ENCODE data around the gene MYBBP1A. TPM values are rescaled to one million over a fixed set of nuclear protein-coding genes. Genes with fewer than 3 reads are reported as not detected.

The MYBBP1A gene
- total RNA-seq, 4 donors from 2014 or later: 73.4 to 127 (median 83.8) TPM

DNA sequence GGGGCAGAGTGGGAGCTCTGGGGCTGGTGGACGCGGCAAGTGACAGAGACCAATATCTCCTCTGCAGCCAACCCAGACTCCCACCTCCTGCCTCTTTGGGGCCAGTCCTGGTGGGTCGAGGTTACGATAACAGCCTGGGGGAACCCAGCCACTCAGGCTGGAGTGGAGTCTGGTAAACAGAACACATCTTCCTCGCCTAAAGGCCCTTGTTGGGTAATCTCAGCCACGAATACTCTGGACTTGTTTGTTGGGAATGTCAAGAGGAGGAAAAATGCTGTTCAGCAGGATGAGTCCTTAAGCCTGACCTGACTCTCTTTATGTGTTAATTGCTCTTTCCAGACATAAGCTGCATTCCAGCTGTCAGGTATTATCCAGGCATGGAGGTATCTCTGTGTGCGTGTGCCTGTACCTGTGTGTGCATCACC is 64.5 kb downstream of the MYBBP1A start:
- Histone ChIP-seq H3K27me3 (no peaks in the 10 kb centered on the region), H3K4me3 (no peak overlapping the region), H3K36me3 (no peaks in the 10 kb centered on the region), H3K9me3 (no peaks in the 10 kb centered on the region), H3K27ac (no peak overlapping the region), H3K4me1 (no peaks in the 10 kb centered on the region)
- no peak for DNase-seq (ENCODE audit: low spot score in 2 of 2)
- 50% methylated on average over 4 of the region's 7 CpGs for WGBS
- TF ChIP-seq POLR2A (IDR thresholded peaks at IDR 0.05): no peak
- no peak for TF ChIP-seq POLR2AphosphoS5 (IDR thresholded peaks at IDR 0.05)
- TF ChIP-seq CTCF (IDR thresholded peaks at IDR 0.05): no peak
- no peak for TF ChIP-seq EP300 (IDR thresholded peaks at IDR 0.05)

- H3K4me3 ChIP-seq: no peak overlapping the region
- TF ChIP-seq CTCF (IDR thresholded peaks at IDR 0.05): no peak
- no peak for TF ChIP-seq POLR2AphosphoS5 (IDR thresholded peaks at IDR 0.05)
- TF ChIP-seq EP300 (IDR thresholded peaks at IDR 0.05): no peak
- no peak for TF ChIP-seq POLR2A (IDR thresholded peaks at IDR 0.05)
- WGBS: 83% methylated on average over 8 of the region's 9 CpGs
- H3K36me3 ChIP-seq: no peaks in the 10 kb centered on the region
- H3K9me3 ChIP-seq: no peaks in the 10 kb centered on the region
- no peaks in the 10 kb centered on the region for H3K27me3 ChIP-seq
- no peak for DNase-seq (ENCODE audit: low spot score in 2 of 2)
- H3K27ac ChIP-seq: no peak overlapping the region
- H3K4me1 ChIP-seq: no peaks in the 10 kb centered on the region
These were observed 65.0 kb downstream of the MYBBP1A start for GRCh38 chr17:4490109-4490591.

DNA sequence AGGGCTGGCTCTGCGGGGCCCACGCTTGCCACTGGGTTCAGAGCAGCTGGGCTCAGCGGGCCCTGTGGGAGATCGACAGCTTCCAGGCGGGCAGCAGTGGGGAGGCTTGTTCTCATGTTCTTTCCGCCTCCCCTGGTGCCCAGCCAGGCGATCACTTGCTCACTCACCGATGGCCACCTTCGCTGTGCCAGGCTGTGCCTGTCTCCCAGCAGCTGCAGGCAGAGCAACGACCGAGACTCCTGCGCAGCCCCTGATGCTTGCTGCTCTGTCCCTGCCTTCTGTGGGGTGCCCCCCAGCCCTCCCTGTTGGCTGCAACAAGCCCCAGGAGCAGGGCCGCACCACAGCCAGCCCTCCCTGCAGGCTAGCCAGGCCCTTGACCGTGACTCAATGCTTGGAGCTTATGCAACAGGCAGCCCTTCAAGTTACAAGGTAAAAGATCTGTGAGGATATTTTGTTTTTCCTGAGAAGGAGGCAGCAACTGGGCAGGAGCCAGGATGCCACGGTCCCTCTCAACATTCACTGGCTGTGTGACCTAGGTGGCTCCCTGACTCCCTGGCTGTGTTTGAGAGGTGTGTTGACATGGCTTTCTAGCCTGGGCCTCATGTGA is 66.1 kb downstream of the MYBBP1A start:
- Histone ChIP-seq H3K9me3 (no peaks in the 10 kb centered on the region), H3K27me3 (no peaks in the 10 kb centered on the region), H3K4me1 (no peaks in the 10 kb centered on the region), H3K27ac (no peak overlapping the region), H3K36me3 (no peaks in the 10 kb centered on the region), H3K4me3 (no peak overlapping the region)
- TF ChIP-seq CTCF (IDR thresholded peaks at IDR 0.05) (no peak), POLR2A (IDR thresholded peaks at IDR 0.05) (no peak), POLR2AphosphoS5 (IDR thresholded peaks at IDR 0.05) (no peak), EP300 (IDR thresholded peaks at IDR 0.05) (no peak)
- DNase-seq (ENCODE audit: low spot score in 2 of 2): no peak
- 90% methylated on average over 9 of the region's 15 CpGs for WGBS

Other genes starting within 250 kb of the MYBBP1A start
- 10 to 100 TPM; 53.4 to 75.4 (median 67.4) TPM for gene UBE2G1, start 188.7 kb downstream of the MYBBP1A start, total RNA-seq
- under 1 TPM in 1 of 4 donors, not detected in 3; 0.72 TPM for gene SPNS3, start 121.4 kb downstream of the MYBBP1A start, total RNA-seq
- 10 to 100 TPM; 25.1 to 76.3 (median 49.6) TPM for gene SPNS2, start 56.5 kb downstream of the MYBBP1A start, total RNA-seq
- gene GGT6, start 5.2 kb upstream of the MYBBP1A start, total RNA-seq: 100 to 1,000 TPM in 3 of 4 donors, 10 to 100 TPM in 1; 64.6 to 187 (median 134) TPM
- gene SMTNL2, start 29.1 kb upstream of the MYBBP1A start, total RNA-seq: 1 to 10 TPM in 1 of 4 donors, under 1 TPM in 2, not detected in 1; 0.64 to 1.3 (median 0.81) TPM
- 1 to 10 TPM in 1 of 4 donors, under 1 TPM in 3; 0.15 to 1.5 (median 0.36) TPM for gene ALOX15, start 86.3 kb upstream of the MYBBP1A start, total RNA-seq
- 10 to 100 TPM; 32.2 to 79.3 (median 60.9) TPM for gene PELP1, start 148.8 kb upstream of the MYBBP1A start, total RNA-seq
- gene ARRB2, start 155.2 kb upstream of the MYBBP1A start, total RNA-seq: 10 to 100 TPM; 12.1 to 20.6 (median 16.0) TPM
- 10 to 100 TPM; 15.0 to 38.0 (median 26.4) TPM for gene MED11, start 176.0 kb upstream of the MYBBP1A start, total RNA-seq
- gene ZMYND15, start 184.4 kb upstream of the MYBBP1A start, total RNA-seq: 1 to 10 TPM in 2 of 4 donors, under 1 TPM in 2; 0.40 to 2.8 (median 1.3) TPM
- gene CXCL16, start 184.5 kb upstream of the MYBBP1A start, total RNA-seq: 10 to 100 TPM; 12.5 to 33.9 (median 18.8) TPM
- gene TM4SF5, start 216.5 kb upstream of the MYBBP1A start, total RNA-seq: not detected
- gene VMO1, start 231.0 kb upstream of the MYBBP1A start, total RNA-seq: 1 to 10 TPM in 2 of 4 donors, not detected in 2; 1.4 to 1.5 TPM
- under 1 TPM in 1 of 4 donors, not detected in 3; 0.80 TPM for gene GLTPD2, start 233.6 kb upstream of the MYBBP1A start, total RNA-seq
- 100 to 1,000 TPM in 3 of 4 donors, 10 to 100 TPM in 1; 68.6 to 250 (median 189) TPM for gene PSMB6, start 240.8 kb upstream of the MYBBP1A start, total RNA-seq